ENCODE measurements around the gene UNC5C. TPM values are rescaled to one million over a fixed set of nuclear protein-coding genes. Genes with fewer than 3 reads are reported as not detected.

The UNC5C gene
- total RNA-seq, 1 experiment from 2014 or later, result 8.2 TPM

GRCh38 chr4:95393821-95394220 lies 155.0 kb downstream of the UNC5C start:
- POLR2A ChIA-PET, result no interaction called here
- intact Hi-C loops (cut with micrococcal nuclease; ENCODE audit: unreplicated experiment), result no loop called here
- no peak for TF ChIP-seq POLR2AphosphoS5 (IDR thresholded peaks at IDR 0.05; ENCODE audit: low read depth, low read length)
- TF ChIP-seq TCF7L2 (IDR thresholded peaks at IDR 0.05; ENCODE audit: low read depth, low read length), result no peak
- TF ChIP-seq, protein P1, sequence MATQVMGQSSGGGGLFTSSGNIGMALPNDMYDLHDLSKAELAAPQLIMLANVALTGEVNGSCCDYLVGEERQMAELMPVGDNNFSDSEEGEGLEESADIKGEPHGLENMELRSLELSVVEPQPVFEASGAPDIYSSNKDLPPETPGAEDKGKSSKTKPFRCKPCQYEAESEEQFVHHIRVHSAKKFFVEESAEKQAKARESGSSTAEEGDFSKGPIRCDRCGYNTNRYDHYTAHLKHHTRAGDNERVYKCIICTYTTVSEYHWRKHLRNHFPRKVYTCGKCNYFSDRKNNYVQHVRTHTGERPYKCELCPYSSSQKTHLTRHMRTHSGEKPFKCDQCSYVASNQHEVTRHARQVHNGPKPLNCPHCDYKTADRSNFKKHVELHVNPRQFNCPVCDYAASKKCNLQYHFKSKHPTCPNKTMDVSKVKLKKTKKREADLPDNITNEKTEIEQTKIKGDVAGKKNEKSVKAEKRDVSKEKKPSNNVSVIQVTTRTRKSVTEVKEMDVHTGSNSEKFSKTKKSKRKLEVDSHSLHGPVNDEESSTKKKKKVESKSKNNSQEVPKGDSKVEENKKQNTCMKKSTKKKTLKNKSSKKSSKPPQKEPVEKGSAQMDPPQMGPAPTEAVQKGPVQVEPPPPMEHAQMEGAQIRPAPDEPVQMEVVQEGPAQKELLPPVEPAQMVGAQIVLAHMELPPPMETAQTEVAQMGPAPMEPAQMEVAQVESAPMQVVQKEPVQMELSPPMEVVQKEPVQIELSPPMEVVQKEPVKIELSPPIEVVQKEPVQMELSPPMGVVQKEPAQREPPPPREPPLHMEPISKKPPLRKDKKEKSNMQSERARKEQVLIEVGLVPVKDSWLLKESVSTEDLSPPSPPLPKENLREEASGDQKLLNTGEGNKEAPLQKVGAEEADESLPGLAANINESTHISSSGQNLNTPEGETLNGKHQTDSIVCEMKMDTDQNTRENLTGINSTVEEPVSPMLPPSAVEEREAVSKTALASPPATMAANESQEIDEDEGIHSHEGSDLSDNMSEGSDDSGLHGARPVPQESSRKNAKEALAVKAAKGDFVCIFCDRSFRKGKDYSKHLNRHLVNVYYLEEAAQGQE (IDR thresholded peaks at IDR 0.05; ENCODE audit: insufficient read depth in 1 of 2, low read depth in 2 of 2, low read length in 1 of 2), result no peak
- TF ChIP-seq, protein P2, sequence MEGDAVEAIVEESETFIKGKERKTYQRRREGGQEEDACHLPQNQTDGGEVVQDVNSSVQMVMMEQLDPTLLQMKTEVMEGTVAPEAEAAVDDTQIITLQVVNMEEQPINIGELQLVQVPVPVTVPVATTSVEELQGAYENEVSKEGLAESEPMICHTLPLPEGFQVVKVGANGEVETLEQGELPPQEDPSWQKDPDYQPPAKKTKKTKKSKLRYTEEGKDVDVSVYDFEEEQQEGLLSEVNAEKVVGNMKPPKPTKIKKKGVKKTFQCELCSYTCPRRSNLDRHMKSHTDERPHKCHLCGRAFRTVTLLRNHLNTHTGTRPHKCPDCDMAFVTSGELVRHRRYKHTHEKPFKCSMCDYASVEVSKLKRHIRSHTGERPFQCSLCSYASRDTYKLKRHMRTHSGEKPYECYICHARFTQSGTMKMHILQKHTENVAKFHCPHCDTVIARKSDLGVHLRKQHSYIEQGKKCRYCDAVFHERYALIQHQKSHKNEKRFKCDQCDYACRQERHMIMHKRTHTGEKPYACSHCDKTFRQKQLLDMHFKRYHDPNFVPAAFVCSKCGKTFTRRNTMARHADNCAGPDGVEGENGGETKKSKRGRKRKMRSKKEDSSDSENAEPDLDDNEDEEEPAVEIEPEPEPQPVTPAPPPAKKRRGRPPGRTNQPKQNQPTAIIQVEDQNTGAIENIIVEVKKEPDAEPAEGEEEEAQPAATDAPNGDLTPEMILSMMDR (IDR thresholded peaks at IDR 0.05), result no peak
- TF ChIP-seq SIN3A (IDR thresholded peaks at IDR 0.05; ENCODE audit: borderline replicate concordance, insufficient read depth, low read depth, low read length), result no peak
- no TSS peak for BruUV-seq (replicated peaks)
- Histone ChIP-seq H3K4me1 (ENCODE audit: control insufficient read depth, insufficient read depth, low read length) (no peaks in the 10 kb centered on the region), H3K27ac (ENCODE audit: low read length) (no peak overlapping the region), H3K36me3 (ENCODE audit: control insufficient read depth, insufficient read depth, low read length) (no peaks in the 10 kb centered on the region), H3K9me3 (ENCODE audit: control insufficient read depth, insufficient read depth, low read depth, low read length) (no peaks in the 10 kb centered on the region), H3K4me3 (ENCODE audit: low read depth in 2 of 2, low read length in 2 of 2) (no peak overlapping the region), H3K27me3 (ENCODE audit: control insufficient read depth, insufficient read depth, low read length) (no peaks in the 10 kb centered on the region)
- in situ Hi-C loops (cut with HindIII; ENCODE audit: low pct_unique_long_range_greater_than_20kb, low sequenced_read_pairs), result no loop called here
- DNase-seq (ENCODE audit: low read depth, low spot score) (no peak), ATAC-seq (no peak)
- CTCF ChIA-PET, result no interaction called here

- CTCF ChIA-PET, result no interaction called here
- in situ Hi-C loops (cut with HindIII; ENCODE audit: low pct_unique_long_range_greater_than_20kb, low sequenced_read_pairs) (no loop called here), intact Hi-C loops (cut with micrococcal nuclease; ENCODE audit: unreplicated experiment) (no loop called here)
- POLR2A ChIA-PET, result no interaction called here
- no peaks in the 10 kb centered on the region for H3K36me3 ChIP-seq (ENCODE audit: control insufficient read depth, insufficient read depth, low read length)
- H3K27ac ChIP-seq (ENCODE audit: low read length), result no peak overlapping the region
- H3K27me3 ChIP-seq (ENCODE audit: control insufficient read depth, insufficient read depth, low read length), result no peaks in the 10 kb centered on the region
- TF ChIP-seq TCF7L2 (IDR thresholded peaks at IDR 0.05; ENCODE audit: low read depth, low read length) (no peak), SIN3A (IDR thresholded peaks at IDR 0.05; ENCODE audit: borderline replicate concordance, insufficient read depth, low read depth, low read length) (no peak)
- no peaks in the 10 kb centered on the region for H3K4me1 ChIP-seq (ENCODE audit: control insufficient read depth, insufficient read depth, low read length)
- no peak overlapping the region for H3K4me3 ChIP-seq (ENCODE audit: low read depth in 2 of 2, low read length in 2 of 2)
- no TSS peak for BruUV-seq (replicated peaks)
- DNase-seq (ENCODE audit: low read depth, low spot score) (no peak), ATAC-seq (no peak)
- no peaks in the 10 kb centered on the region for H3K9me3 ChIP-seq (ENCODE audit: control insufficient read depth, insufficient read depth, low read depth, low read length)
Measured at GRCh38 chr4:95388911-95389310, 159.9 kb downstream of the UNC5C start.

- no peaks in the 10 kb centered on the region for H3K27me3 ChIP-seq (ENCODE audit: control insufficient read depth, insufficient read depth, low read length)
- no TSS peak for BruUV-seq (replicated peaks)
- CTCF ChIA-PET, result no interaction called here
- H3K27ac ChIP-seq (ENCODE audit: low read length), result no peak overlapping the region
- DNase-seq (ENCODE audit: low read depth, low spot score), result no peak
- H3K4me3 ChIP-seq (ENCODE audit: low read depth in 2 of 2, low read length in 2 of 2), result no peak overlapping the region
- POLR2A ChIA-PET, result no interaction called here
- H3K36me3 ChIP-seq (ENCODE audit: control insufficient read depth, insufficient read depth, low read length), result no peaks in the 10 kb centered on the region
- H3K9me3 ChIP-seq (ENCODE audit: control insufficient read depth, insufficient read depth, low read depth, low read length), result no peaks in the 10 kb centered on the region
- TF ChIP-seq TCF7L2 (IDR thresholded peaks at IDR 0.05; ENCODE audit: low read depth, low read length) (no peak), POLR2AphosphoS5 (IDR thresholded peaks at IDR 0.05; ENCODE audit: low read depth, low read length) (no peak), SIN3A (IDR thresholded peaks at IDR 0.05; ENCODE audit: borderline replicate concordance, insufficient read depth, low read depth, low read length) (no peak)
- TF ChIP-seq, protein P1 (IDR thresholded peaks at IDR 0.05; ENCODE audit: insufficient read depth in 1 of 2, low read depth in 2 of 2, low read length in 1 of 2), result no peak
- TF ChIP-seq, protein P2 (IDR thresholded peaks at IDR 0.05), result no peak
- no peak for ATAC-seq
- H3K4me1 ChIP-seq (ENCODE audit: control insufficient read depth, insufficient read depth, low read length), result no peaks in the 10 kb centered on the region
- intact Hi-C loops (cut with micrococcal nuclease; ENCODE audit: unreplicated experiment) (no loop called here), in situ Hi-C loops (cut with HindIII; ENCODE audit: low pct_unique_long_range_greater_than_20kb, low sequenced_read_pairs) (no loop called here)
Measured at GRCh38 chr4:95387719-95388118, 161.1 kb downstream of the UNC5C start.

Measured in Panc1 (cell line).